ENCODE results near the gene UBQLN1.
"Not testable (repeated sequence)": the region's sequence is repeated elsewhere in the genome, so short reads cannot be mapped to it uniquely, and the experiment has no call there.

UBQLN1 gene

DNA sequence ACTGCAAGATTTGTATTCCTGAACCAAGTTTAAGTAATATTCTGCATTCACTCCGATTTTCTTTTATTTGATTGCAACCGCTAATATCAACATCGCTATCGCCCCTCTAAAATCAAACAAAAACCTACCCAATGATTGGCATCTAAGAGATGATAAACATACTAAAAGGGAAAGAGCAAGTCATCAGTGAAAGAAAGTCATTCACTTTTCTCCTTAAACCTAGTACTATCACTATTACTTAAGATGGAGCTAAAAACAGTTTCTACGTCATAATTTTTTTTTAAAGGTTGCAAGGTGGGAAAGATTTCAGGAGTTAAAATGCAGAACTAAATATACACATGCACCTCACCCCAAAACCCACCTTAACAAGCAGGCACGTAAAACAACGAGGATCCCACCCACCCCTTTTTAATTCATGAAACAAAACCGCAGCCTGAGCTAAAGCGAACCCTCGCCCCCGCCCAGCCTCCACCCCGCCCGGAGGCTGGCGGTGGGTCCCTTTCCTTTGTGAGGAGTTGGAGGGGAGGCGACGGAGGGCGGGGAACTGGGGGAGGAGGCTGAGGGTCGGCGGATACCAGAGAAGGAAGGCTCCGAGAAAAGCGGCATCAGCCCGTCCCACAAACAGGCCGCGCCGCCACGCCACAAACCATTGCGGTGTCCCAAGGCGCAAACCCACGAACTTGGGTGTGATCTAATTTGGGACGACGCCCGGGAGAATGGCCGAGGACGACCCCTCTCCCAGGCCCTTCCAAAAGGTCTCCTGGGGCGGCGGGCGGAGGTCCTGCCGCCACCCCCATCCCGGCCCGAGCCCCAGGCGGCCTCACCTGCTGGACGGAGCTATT is 861 bp downstream of the UBQLN1 start:
- no peak for DNase-seq (ENCODE audit: low read depth)
- TF ChIP-seq, protein P1, sequence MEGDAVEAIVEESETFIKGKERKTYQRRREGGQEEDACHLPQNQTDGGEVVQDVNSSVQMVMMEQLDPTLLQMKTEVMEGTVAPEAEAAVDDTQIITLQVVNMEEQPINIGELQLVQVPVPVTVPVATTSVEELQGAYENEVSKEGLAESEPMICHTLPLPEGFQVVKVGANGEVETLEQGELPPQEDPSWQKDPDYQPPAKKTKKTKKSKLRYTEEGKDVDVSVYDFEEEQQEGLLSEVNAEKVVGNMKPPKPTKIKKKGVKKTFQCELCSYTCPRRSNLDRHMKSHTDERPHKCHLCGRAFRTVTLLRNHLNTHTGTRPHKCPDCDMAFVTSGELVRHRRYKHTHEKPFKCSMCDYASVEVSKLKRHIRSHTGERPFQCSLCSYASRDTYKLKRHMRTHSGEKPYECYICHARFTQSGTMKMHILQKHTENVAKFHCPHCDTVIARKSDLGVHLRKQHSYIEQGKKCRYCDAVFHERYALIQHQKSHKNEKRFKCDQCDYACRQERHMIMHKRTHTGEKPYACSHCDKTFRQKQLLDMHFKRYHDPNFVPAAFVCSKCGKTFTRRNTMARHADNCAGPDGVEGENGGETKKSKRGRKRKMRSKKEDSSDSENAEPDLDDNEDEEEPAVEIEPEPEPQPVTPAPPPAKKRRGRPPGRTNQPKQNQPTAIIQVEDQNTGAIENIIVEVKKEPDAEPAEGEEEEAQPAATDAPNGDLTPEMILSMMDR (IDR thresholded peaks at IDR 0.05; ENCODE audit: control insufficient read depth, extremely low read depth, insufficient read depth), result no peak
- peak overlapping the region; percentile 73 for H3K4me3 ChIP-seq (ENCODE audit: low read depth, low read length)

DNA sequence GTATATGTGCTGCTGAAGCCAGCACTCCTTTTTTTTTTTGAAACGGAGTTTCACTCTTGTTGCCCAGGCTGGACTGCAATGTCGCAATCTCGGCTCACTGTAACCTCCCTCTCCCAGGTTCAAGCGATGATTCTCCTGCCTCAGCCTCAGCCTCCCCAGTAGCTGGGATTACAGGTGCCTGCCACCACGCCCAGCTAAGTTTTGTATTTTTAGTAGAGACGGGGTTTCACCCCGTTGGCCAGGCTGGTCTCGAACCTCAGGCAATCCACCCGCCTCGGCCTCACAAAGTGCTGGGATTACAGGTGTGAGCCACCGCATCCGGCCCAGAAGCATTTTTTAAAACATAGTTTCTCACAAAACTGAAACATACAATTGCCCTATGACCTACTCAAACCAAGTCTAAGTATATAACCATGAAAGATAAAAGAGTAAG is 2.5 kb downstream of the UBQLN1 start:
- not testable (repeated sequence) for H3K4me3 ChIP-seq (ENCODE audit: low read depth, low read length); DNase-seq (ENCODE audit: low read depth)

DNA sequence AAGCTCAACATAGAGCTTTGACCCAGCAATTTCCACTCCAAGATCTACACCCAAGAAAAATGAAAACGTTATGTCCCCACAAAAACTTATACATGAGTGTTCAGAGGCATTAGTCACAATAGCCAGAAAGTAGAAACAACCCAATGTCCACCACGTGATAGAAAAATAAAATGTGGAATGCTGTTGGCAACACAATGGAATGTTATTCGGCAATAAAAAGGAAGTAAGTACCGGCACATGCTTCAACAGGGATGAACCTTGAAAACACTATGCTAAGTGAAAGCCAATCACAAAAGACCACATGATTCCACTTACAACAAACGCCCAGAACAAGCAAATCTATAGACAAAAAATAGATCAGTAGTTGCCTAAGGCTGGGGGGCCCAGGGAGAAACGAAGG is 6.0 kb downstream of the UBQLN1 start:
- H3K4me3 ChIP-seq (ENCODE audit: low read depth, low read length), result no peak overlapping the region
- TF ChIP-seq, protein P1 (IDR thresholded peaks at IDR 0.05; ENCODE audit: control insufficient read depth, extremely low read depth, insufficient read depth), result no peak
- DNase-seq (ENCODE audit: low read depth), result no peak

DNA sequence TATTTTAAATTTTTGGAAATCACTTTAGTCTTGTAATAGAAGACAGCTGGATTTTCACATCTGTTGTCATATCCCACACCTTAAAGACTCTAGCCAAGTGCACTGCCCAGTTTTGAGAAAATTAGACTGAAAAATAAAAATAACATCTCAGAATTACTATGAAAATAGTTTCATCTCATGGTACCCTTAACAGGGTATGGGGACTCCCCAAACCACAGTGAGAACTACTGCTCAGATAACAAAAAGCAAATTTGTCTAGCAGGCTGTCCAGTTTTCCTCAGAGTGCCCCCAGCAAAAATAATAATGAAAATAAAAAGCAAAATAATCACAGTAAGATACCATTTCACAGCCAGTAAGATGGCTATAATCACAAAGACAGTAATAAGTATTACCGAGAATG is 6.5 kb downstream of the UBQLN1 start:
- no peak overlapping the region for H3K4me3 ChIP-seq (ENCODE audit: low read depth, low read length)
- no peak for DNase-seq (ENCODE audit: low read depth)
- TF ChIP-seq, protein P1 (IDR thresholded peaks at IDR 0.05; ENCODE audit: control insufficient read depth, extremely low read depth, insufficient read depth), result no peak

DNA sequence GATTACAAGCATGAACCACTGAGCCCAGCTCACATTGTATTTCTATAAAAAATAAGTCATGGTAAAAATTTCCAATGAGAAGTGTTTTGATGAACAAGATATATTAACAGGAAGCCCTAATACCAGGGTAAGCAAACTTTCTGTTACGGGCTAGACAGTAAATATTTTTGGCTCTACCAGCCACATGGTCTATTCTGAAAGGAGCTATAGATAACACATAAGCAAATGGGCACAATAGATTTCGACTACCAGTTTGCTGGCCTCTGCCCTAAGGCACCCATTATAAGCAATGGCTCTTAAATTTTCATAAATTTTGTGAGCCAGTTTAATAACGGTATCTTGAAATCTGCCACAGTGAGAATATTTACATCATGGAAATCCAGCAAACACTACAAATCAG is 8.1 kb downstream of the UBQLN1 start:
- DNase-seq (ENCODE audit: low read depth), result no peak
- no peak overlapping the region for H3K4me3 ChIP-seq (ENCODE audit: low read depth, low read length)
- TF ChIP-seq, protein P1 (IDR thresholded peaks at IDR 0.05; ENCODE audit: control insufficient read depth, extremely low read depth, insufficient read depth), result no peak

DNA sequence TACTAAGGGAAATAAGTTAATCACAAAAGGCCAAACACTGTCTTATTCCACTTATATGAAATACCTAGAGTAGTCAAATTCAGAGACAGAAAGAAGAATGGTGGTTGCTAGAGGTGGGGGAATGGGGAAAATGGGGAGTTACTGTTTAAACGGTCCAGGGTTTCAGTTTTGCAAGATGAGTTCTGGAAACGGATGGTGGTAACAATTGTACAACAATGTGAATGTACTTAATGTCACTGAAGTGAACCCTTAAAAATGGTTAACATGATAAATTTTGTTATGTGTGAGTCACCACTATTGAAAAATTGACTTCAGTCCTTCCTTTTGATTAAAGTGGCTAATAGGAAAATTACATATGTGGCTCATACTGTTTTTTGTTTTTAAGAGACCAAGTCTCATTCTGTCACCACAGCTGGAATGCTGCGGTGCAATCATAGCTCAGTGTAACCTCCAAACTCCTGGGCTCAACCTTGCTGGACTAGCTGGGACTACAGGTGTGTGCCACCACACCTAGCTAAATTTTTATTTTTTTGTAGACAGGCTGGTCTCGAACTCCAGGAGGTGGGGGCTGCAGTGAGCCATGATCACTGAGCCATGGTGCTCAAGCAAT is 8.7 kb downstream of the UBQLN1 start:
- DNase-seq (ENCODE audit: low read depth), result no peak
- H3K4me3 ChIP-seq (ENCODE audit: low read depth, low read length), result no peak overlapping the region
- TF ChIP-seq, protein P1 (IDR thresholded peaks at IDR 0.05; ENCODE audit: control insufficient read depth, extremely low read depth, insufficient read depth), result no peak

DNA sequence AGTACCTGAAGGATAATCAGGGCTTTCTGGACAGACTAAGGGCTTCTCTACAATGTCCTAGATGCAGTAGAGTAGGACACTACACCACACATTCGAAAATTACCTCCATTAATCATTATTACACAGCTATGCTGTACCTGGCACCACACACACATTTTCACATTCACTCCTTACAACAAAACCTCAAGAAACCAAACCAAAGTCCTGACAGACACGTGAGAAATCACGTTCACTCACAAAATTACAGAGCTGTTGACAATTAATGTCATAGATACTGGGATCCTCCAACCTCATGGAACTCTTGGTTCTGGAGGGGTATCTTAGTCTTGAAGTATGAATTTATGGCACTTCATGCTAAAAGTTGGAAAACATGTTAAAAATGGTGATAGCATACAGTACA is 16.3 kb downstream of the UBQLN1 start:
- no peak overlapping the region for H3K4me3 ChIP-seq (ENCODE audit: low read depth, low read length)
- no peak for DNase-seq (ENCODE audit: low read depth)
- TF ChIP-seq, protein P1 (IDR thresholded peaks at IDR 0.05; ENCODE audit: control insufficient read depth, extremely low read depth, insufficient read depth), result no peak
